Measurements from ENCODE around the gene STS. TPM values are rescaled to one million over a fixed set of nuclear protein-coding genes. Genes with fewer than 3 reads are reported as not detected.

STS gene
- total RNA-seq, 1 donor from 2014 or later = 4.5 TPM

Small RNAs within 50 kb of the gene (microRNA-seq; reads per million reads assigned to microRNA genes)
- gene MIR4767 = not detected

Other genes starting within 250 kb of the STS start
- gene PUDP, start 441 bp downstream of the STS start, total RNA-seq = 41.4 to 45.6 TPM (median 44.5 TPM) in 3 replicates

Data from mesothelial cell of epicardium (in vitro differentiated cells).